ENCODE results near the gene PBX2.
A peak's percentile ranks its signal among the peaks of the same experiment; 100 is the strongest.

Gene PBX2

GRCh38 chr6:32181148-32181702, 8.8 kb downstream of the PBX2 start:
- H3K27me3 Mint-ChIP-seq: no peaks in the 10 kb centered on the region
- H3K27ac Mint-ChIP-seq (ENCODE audit: low read depth): no peak overlapping the region
- peaks cover 36% of the 10 kb centered on the region for H3K36me3 Mint-ChIP-seq (ENCODE audit: insufficient read depth)
- H3K4me3 Mint-ChIP-seq: no peak overlapping the region
- ATAC-seq (replicated peaks; ENCODE audit: extremely low read depth, poor library complexity, severe bottlenecking): no peak
- H3K9me3 Mint-ChIP-seq: no peaks in the 10 kb centered on the region
- peaks cover 54% of the 10 kb centered on the region for H3K4me1 Mint-ChIP-seq
- no peak for DNase-seq (ENCODE audit: low spot score in 2 of 2)

- peaks cover 55% of the 10 kb centered on the region for H3K4me1 Mint-ChIP-seq
- H3K36me3 Mint-ChIP-seq (ENCODE audit: insufficient read depth): peaks cover 32% of the 10 kb centered on the region
- DNase-seq (ENCODE audit: low spot score in 2 of 2): no peak
These were observed 10.1 kb downstream of the PBX2 start for GRCh38 chr6:32179766-32180405.

GRCh38 chr6:32178547-32179440, 11.2 kb downstream of the PBX2 start:
- H3K27ac Mint-ChIP-seq (ENCODE audit: low read depth): peak overlapping the region; percentile 83
- DNase-seq (ENCODE audit: low spot score in 2 of 2) (no peak), ATAC-seq (replicated peaks; ENCODE audit: extremely low read depth, poor library complexity, severe bottlenecking) (no peak)
- peak overlapping the region; percentile 88 for H3K4me3 Mint-ChIP-seq
- no peaks in the 10 kb centered on the region for H3K9me3 Mint-ChIP-seq
- peaks cover 32% of the 10 kb centered on the region for H3K36me3 Mint-ChIP-seq (ENCODE audit: insufficient read depth)
- peaks cover 62% of the 10 kb centered on the region for H3K4me1 Mint-ChIP-seq
- no peaks in the 10 kb centered on the region for H3K27me3 Mint-ChIP-seq

More at GRCh38 chr6:32179766-32180405, 10.1 kb downstream of the PBX2 start:
- Mint-ChIP-seq H3K27ac (ENCODE audit: low read depth) (peak overlapping the region; percentile 32), H3K4me3 (peak overlapping the region; percentile 28), H3K27me3 (no peaks in the 10 kb centered on the region), H3K9me3 (no peaks in the 10 kb centered on the region)
- no peak for ATAC-seq (replicated peaks; ENCODE audit: extremely low read depth, poor library complexity, severe bottlenecking)

GRCh38 chr6:32177788-32178546, 12.0 kb downstream of the PBX2 start, which contains the start of gene RNF5:
TSS of gene RNF5 (plus strand) at chr6:32178405. CDS start at chr6:32178512, 107 bp downstream.
- H3K9me3 Mint-ChIP-seq: no peaks in the 10 kb centered on the region

GRCh38 chr6:32177183-32177787, 12.7 kb downstream of the PBX2 start:
- H3K4me3 Mint-ChIP-seq: peak overlapping the region; percentile 88
- no peaks in the 10 kb centered on the region for H3K27me3 Mint-ChIP-seq
- H3K9me3 Mint-ChIP-seq: no peaks in the 10 kb centered on the region
- H3K4me1 Mint-ChIP-seq: peaks cover 70% of the 10 kb centered on the region
- H3K27ac Mint-ChIP-seq (ENCODE audit: low read depth): peak overlapping the region; percentile 83
- H3K36me3 Mint-ChIP-seq (ENCODE audit: insufficient read depth): peaks cover 29% of the 10 kb centered on the region
- ATAC-seq (replicated peaks; ENCODE audit: extremely low read depth, poor library complexity, severe bottlenecking): no peak
- DNase-seq (ENCODE audit: low spot score in 2 of 2): no peak

More at GRCh38 chr6:32177788-32178546, 12.0 kb downstream of the PBX2 start, which contains the start of gene RNF5:
- no peaks in the 10 kb centered on the region for H3K27me3 Mint-ChIP-seq
- peak within 1 kb of the TSS; percentile 83 for H3K27ac Mint-ChIP-seq (ENCODE audit: low read depth)
- ATAC-seq (replicated peaks; ENCODE audit: extremely low read depth, poor library complexity, severe bottlenecking) (peak; percentile 89), DNase-seq (ENCODE audit: low spot score in 2 of 2) (peak; percentile 71 to 94)
- H3K4me1 Mint-ChIP-seq: peaks cover 70% of the 10 kb centered on the region
- H3K36me3 Mint-ChIP-seq (ENCODE audit: insufficient read depth): peaks cover 32% of the 10 kb centered on the region
- peak within 1 kb of the TSS; percentile 88 for H3K4me3 Mint-ChIP-seq

GRCh38 chr6:32176476-32177182, 13.4 kb downstream of the PBX2 start:
- H3K27ac Mint-ChIP-seq (ENCODE audit: low read depth): peak overlapping the region; percentile 83
- H3K4me3 Mint-ChIP-seq: peak overlapping the region; percentile 88
- H3K27me3 Mint-ChIP-seq: no peaks in the 10 kb centered on the region
- H3K36me3 Mint-ChIP-seq (ENCODE audit: insufficient read depth): peaks cover 27% of the 10 kb centered on the region
- no peak for DNase-seq (ENCODE audit: low spot score in 2 of 2)
- no peaks in the 10 kb centered on the region for H3K9me3 Mint-ChIP-seq
- no peak for ATAC-seq (replicated peaks; ENCODE audit: extremely low read depth, poor library complexity, severe bottlenecking)
- H3K4me1 Mint-ChIP-seq: peaks cover 70% of the 10 kb centered on the region

GRCh38 chr6:32175711-32176475, 14.1 kb downstream of the PBX2 start, which contains the start of gene AGPAT1:
TSS of gene AGPAT1 (minus strand) at chr6:32176084. CDS start at chr6:32171496, 4,588 bp downstream.
- Mint-ChIP-seq H3K27ac (ENCODE audit: low read depth) (peak within 1 kb of the TSS; percentile 83), H3K4me1 (peaks cover 64% of the 10 kb centered on the region), H3K9me3 (no peaks in the 10 kb centered on the region), H3K36me3 (ENCODE audit: insufficient read depth) (peaks cover 26% of the 10 kb centered on the region), H3K4me3 (peak within 1 kb of the TSS; percentile 88), H3K27me3 (no peaks in the 10 kb centered on the region)
- ATAC-seq (replicated peaks; ENCODE audit: extremely low read depth, poor library complexity, severe bottlenecking) (peak; percentile 33), DNase-seq (ENCODE audit: low spot score in 2 of 2) (peak; percentile 93 to 94)

- DNase-seq (ENCODE audit: low spot score in 2 of 2): no peak
- Mint-ChIP-seq H3K36me3 (ENCODE audit: insufficient read depth) (peaks cover 22% of the 10 kb centered on the region), H3K27me3 (no peaks in the 10 kb centered on the region), H3K9me3 (no peaks in the 10 kb centered on the region), H3K4me1 (peaks cover 59% of the 10 kb centered on the region), H3K4me3 (peak overlapping the region; percentile 88), H3K27ac (ENCODE audit: low read depth) (peak overlapping the region; percentile 83)
- ATAC-seq (replicated peaks; ENCODE audit: extremely low read depth, poor library complexity, severe bottlenecking): no peak
These were observed 14.7 kb downstream of the PBX2 start for GRCh38 chr6:32175322-32175710.

GRCh38 chr6:32174416-32174815, 15.6 kb downstream of the PBX2 start:
- Mint-ChIP-seq H3K27ac (ENCODE audit: low read depth) (no peak overlapping the region), H3K27me3 (no peaks in the 10 kb centered on the region)
- no peak for ATAC-seq (replicated peaks; ENCODE audit: extremely low read depth, poor library complexity, severe bottlenecking)

GRCh38 chr6:32173051-32173727, 16.8 kb downstream of the PBX2 start:
- H3K4me1 Mint-ChIP-seq: peaks cover 57% of the 10 kb centered on the region
- H3K36me3 Mint-ChIP-seq (ENCODE audit: insufficient read depth): peaks cover 23% of the 10 kb centered on the region
- H3K27me3 Mint-ChIP-seq: no peaks in the 10 kb centered on the region
- no peak overlapping the region for H3K4me3 Mint-ChIP-seq
- no peaks in the 10 kb centered on the region for H3K9me3 Mint-ChIP-seq
- ATAC-seq (replicated peaks; ENCODE audit: extremely low read depth, poor library complexity, severe bottlenecking): no peak
- no peak for DNase-seq (ENCODE audit: low spot score in 2 of 2)
- H3K27ac Mint-ChIP-seq (ENCODE audit: low read depth): no peak overlapping the region

More at GRCh38 chr6:32174416-32174815, 15.6 kb downstream of the PBX2 start:
- peak overlapping the region; percentile 46 for H3K4me3 Mint-ChIP-seq
- H3K4me1 Mint-ChIP-seq: peaks cover 62% of the 10 kb centered on the region
- H3K36me3 Mint-ChIP-seq (ENCODE audit: insufficient read depth): peaks cover 22% of the 10 kb centered on the region
- no peaks in the 10 kb centered on the region for H3K9me3 Mint-ChIP-seq
- DNase-seq (ENCODE audit: low spot score in 2 of 2): no peak

Data from central memory CD8-positive, alpha-beta T cell (primary cell).